K562 (cell line): ENCODE measurements around the gene LSM4. TPM values are rescaled to one million over a fixed set of nuclear protein-coding genes. Genes with fewer than 3 reads are reported as not detected.

Experiments used
- BCOR ChIP-seq: fragments of 450-650 bp; IDR thresholded peaks from 2 replicates; pipeline ENCODE4 v1.6.1; 2016
- BMI1 ChIP-seq: fragments of 150-350 bp; IDR thresholded peaks from 2 replicates; pipeline ENCODE4 v1.6.1; 2014; ENCODE audit warnings: low read length
- CBX8 ChIP-seq: fragments of 200-600 bp; sonication (generic); IDR thresholded peaks from 2 replicates; pipeline ENCODE4 v1.6.1; 2012; ENCODE audit warnings: borderline replicate concordance, mixed run types, low read depth, mild to moderate bottlenecking, moderate library complexity, mixed read lengths, low read length, control low read depth, inconsistent platforms; ENCODE audit not compliant: poor library complexity, severe bottlenecking; ENCODE audit errors: extremely low read depth
- CHD4 ChIP-seq: fragments of 200-600 bp; sonication (generic); IDR thresholded peaks from 3 replicates; pipeline ENCODE4 v1.6.1; 2012; ENCODE audit warnings: low read depth, mild to moderate bottlenecking, mixed read lengths, low read length, inconsistent platforms; ENCODE audit not compliant: insufficient read depth, insufficient replicate concordance, poor library complexity, severe bottlenecking
- E4F1 ChIP-seq: fragments of 250-450 bp; sonication (Bioruptor Pico); IDR thresholded peaks from 2 replicates; pipeline ENCODE4 v1.5.0; 2021; ENCODE audit warnings: mild to moderate bottlenecking, borderline replicate concordance
- HES1 ChIP-seq: fragments of 450-650 bp; IDR thresholded peaks from 2 replicates; pipeline ENCODE4 v1.6.1; 2016; ENCODE audit warnings: low read depth, mild to moderate bottlenecking, moderate library complexity
- HMG20B ChIP-seq: fragments of 250-450 bp; sonication (Bioruptor Pico); IDR thresholded peaks from 2 replicates; pipeline ENCODE4 v1.5.0; 2021; ENCODE audit warnings: mild to moderate bottlenecking
- IFI16 ChIP-seq: fragments of 250-450 bp; sonication (Bioruptor Pico); IDR thresholded peaks from 2 replicates; pipeline ENCODE4 v2.1.2; 2022; ENCODE audit warnings: mild to moderate bottlenecking, inconsistent platforms
- MAFG ChIP-seq: fragments of 450-650 bp; conservative IDR thresholded peaks from 2 replicates; pipeline ENCODE4 v1.6.1; 2016; ENCODE audit warnings: missing genetic modification characterization, missing compliant biosample characterization
- MTF1 ChIP-seq: fragments of 250-450 bp; sonication (Bioruptor Pico); IDR thresholded peaks from 2 replicates; pipeline ENCODE4 v1.9.0; 2021; ENCODE audit warnings: moderate library complexity, mild to moderate bottlenecking, inconsistent platforms, borderline replicate concordance
- NELFE ChIP-seq: IDR thresholded peaks from 2 replicates; pipeline ENCODE4 v1.6.1; 2011; ENCODE audit warnings: mild to moderate bottlenecking; ENCODE audit not compliant: insufficient read depth, insufficient read length
- NR2C1 ChIP-seq, 2 experiments: fragments of 450-650 bp; IDR thresholded peaks; 2 replicates each; pipeline ENCODE4 v1.6.1; 2017; ENCODE audit warnings: mild to moderate bottlenecking in 2 of 2, antibody characterized with exemption in 1 of 2, inconsistent platforms in 1 of 2, missing compliant biosample characterization in 1 of 2, missing genetic modification characterization in 1 of 2
- OTX1 ChIP-seq: fragments of 450-650 bp; formaldehyde crosslinking; IDR thresholded peaks from 2 replicates; pipeline ENCODE4 v1.4.0; 2022; ENCODE audit warnings: mild to moderate bottlenecking
- RB1 ChIP-seq: fragments of 450-650 bp; IDR thresholded peaks from 2 replicates; pipeline ENCODE4 v1.6.1; 2017; ENCODE audit warnings: low read depth, mild to moderate bottlenecking
- RNF2 ChIP-seq: sonication (generic); IDR thresholded peaks from 2 replicates; pipeline ENCODE4 v1.6.1; 2016
- SAP30 ChIP-seq: fragments of 200-600 bp; sonication (generic); IDR thresholded peaks from 2 replicates; pipeline ENCODE4 v1.6.1; 2012; ENCODE audit warnings: borderline replicate concordance, low read depth, mild to moderate bottlenecking, moderate library complexity, low read length, control low read depth, inconsistent platforms; ENCODE audit not compliant: insufficient read depth, poor library complexity, severe bottlenecking
- SMAD4 ChIP-seq: fragments of 250-450 bp; sonication (Bioruptor Pico); conservative IDR thresholded peaks from 2 replicates; pipeline ENCODE4 v1.8.0; 2021; ENCODE audit warnings: inconsistent platforms, mild to moderate bottlenecking, moderate library complexity
- SP2 ChIP-seq: IDR thresholded peaks from 2 replicates; pipeline ENCODE4 v1.6.1; 2011; ENCODE audit warnings: mild to moderate bottlenecking, low read depth, low read length, moderate library complexity; ENCODE audit not compliant: poor library complexity, severe bottlenecking; ENCODE audit errors: extremely low read depth
- ZFP30 ChIP-seq: fragments of 250-450 bp; sonication (Bioruptor Pico); IDR thresholded peaks from 2 replicates; pipeline ENCODE4 v1.8.0; 2022; ENCODE audit warnings: moderate library complexity, mild to moderate bottlenecking, inconsistent platforms, borderline replicate concordance
- ZNF282 ChIP-seq: sonication (generic); formaldehyde crosslinking; IDR thresholded peaks from 2 replicates; pipeline ENCODE4 v1.8.1; 2023; ENCODE audit warnings: missing genetic modification reagents
- ZNF431 ChIP-seq: sonication (generic); formaldehyde crosslinking; IDR thresholded peaks from 2 replicates; pipeline ENCODE4 v1.8.0; 2022; ENCODE audit warnings: mild to moderate bottlenecking, missing genetic modification reagents
- ZNF639 ChIP-seq, 2 experiments: fragments of 200-800 bp in 1 of 2; sonication (Bioruptor generic) in 1 of 2; sonication (generic) in 1 of 2; formaldehyde crosslinking in 1 of 2; IDR thresholded peaks in 1 of 2; conservative IDR thresholded peaks in 1 of 2; 2 replicates each; pipeline versions ENCODE4 v1.5.0 to v1.6.1; 2016 to 2020; ENCODE audit warnings: missing compliant biosample characterization in 1 of 2, missing genetic modification characterization in 1 of 2, missing genetic modification reagents in 1 of 2
- ZNF77 ChIP-seq: fragments of 250-450 bp; sonication (Bioruptor Pico); IDR thresholded peaks from 2 replicates; pipeline ENCODE4 v1.5.0; 2020
- ZNF780A ChIP-seq: fragments of 250-450 bp; sonication (Bioruptor Pico); IDR thresholded peaks from 2 replicates; pipeline ENCODE4 v1.5.0; 2021; ENCODE audit warnings: mild to moderate bottlenecking
- ZSCAN32 ChIP-seq: fragments of 450-650 bp; formaldehyde crosslinking; IDR thresholded peaks from 2 replicates; pipeline ENCODE4 v1.4.0; 2020; ENCODE audit warnings: mild to moderate bottlenecking, moderate library complexity
- ZZZ3 ChIP-seq: fragments of 450-650 bp; IDR thresholded peaks from 2 replicates; pipeline ENCODE4 v1.6.1; 2016; ENCODE audit warnings: antibody characterized with exemption, mild to moderate bottlenecking, moderate library complexity
- polyA plus RNA-seq, 8 experiments: library from polyadenylated mRNA; depleted of rRNA in 4 of 8; stranded (reverse) in 5 of 8; unstranded in 3 of 8; fragments of >200 nt; fragmentation: Nextera tagmentation in 2 of 8; fragmentation: Illumina TruSeq in 1 of 8; extraction: Ambion mirVana in 2 of 8; extraction: Trizol in 1 of 8; gene quantifications; 2 replicates each; pipeline versions ENCODE4 v1.2.1 to v1.2.3, GENCODE V29; 2011 to 2014; ENCODE audit warnings: inconsistent platforms in 1 of 8, missing spikeins in 1 of 8
- total RNA-seq, 7 experiments: library from RNA; depleted of rRNA in 6 of 7; stranded (reverse); fragments of >200 nt in 6 of 7; fragmentation: Illumina TruSeq in 2 of 7; extraction: Trizol in 2 of 7; gene quantifications; 2 replicates each; pipeline versions ENCODE4 v1.2.1 to v1.2.3, GENCODE V29; 2011 to 2021; ENCODE audit warnings: low replicate concordance in 1 of 7

The LSM4 gene
- total and polyA plus RNA-seq, 9 of the 15 experiments (the other 6 are each of a cell fraction or from before 2014, with no cell fraction given): 11.9 to 763 (median 202) TPM

- TF ChIP-seq NR2C1 (IDR thresholded peaks at IDR 0.05) (no peak), NR2C1 (tag; IDR thresholded peaks at IDR 0.05) (peak; percentile 48), E4F1 (CRISPR knock-in tag) (no peak), ZNF639 (CRISPR knock-in tag; conservative IDR thresholded peaks at IDR 0.05 in 1 of 2, IDR thresholded peaks at IDR 0.05 in 1 of 2) (peak in 1 of 2 experiments; percentile 19; a peak in 1 of 4 replicates), ZSCAN32 (CRISPR knock-in tag) (no peak), RNF2 (no peak), ZNF780A (CRISPR knock-in tag) (no peak), HMG20B (CRISPR knock-in tag) (no peak), HES1 (no peak), MTF1 (CRISPR knock-in tag) (no peak), RB1 (no peak), ZFP30 (CRISPR knock-in tag) (no peak), OTX1 (CRISPR knock-in tag) (no peak), ZNF431 (CRISPR knock-in tag) (no peak), BCOR (no peak), CHD4 (no peak), SP2 (no peak), SMAD4 (CRISPR knock-in tag) (peak; percentile 49), MAFG (tag) (no peak), ZZZ3 (no peak), NELFE (no peak), IFI16 (CRISPR knock-in tag) (no peak), ZNF282 (CRISPR knock-in tag) (no peak), CBX8 (no peak), BMI1 (no peak), SAP30 (no peak), ZNF77 (CRISPR knock-in tag) (no peak)
Observed at GRCh38 chr19:18366021-18366435, 43.2 kb upstream of the LSM4 start (continued).
